GM19035 (cell line): Measurements from ENCODE around the gene CAMTA2.

Experiments
- ATAC-seq: cut with Tn5 transposase; IDR thresholded peaks from one replicate; pipeline ENCODE4 v1.9.1; 2021; ENCODE audit not compliant: unreplicated experiment

The CAMTA2 gene

DNA sequence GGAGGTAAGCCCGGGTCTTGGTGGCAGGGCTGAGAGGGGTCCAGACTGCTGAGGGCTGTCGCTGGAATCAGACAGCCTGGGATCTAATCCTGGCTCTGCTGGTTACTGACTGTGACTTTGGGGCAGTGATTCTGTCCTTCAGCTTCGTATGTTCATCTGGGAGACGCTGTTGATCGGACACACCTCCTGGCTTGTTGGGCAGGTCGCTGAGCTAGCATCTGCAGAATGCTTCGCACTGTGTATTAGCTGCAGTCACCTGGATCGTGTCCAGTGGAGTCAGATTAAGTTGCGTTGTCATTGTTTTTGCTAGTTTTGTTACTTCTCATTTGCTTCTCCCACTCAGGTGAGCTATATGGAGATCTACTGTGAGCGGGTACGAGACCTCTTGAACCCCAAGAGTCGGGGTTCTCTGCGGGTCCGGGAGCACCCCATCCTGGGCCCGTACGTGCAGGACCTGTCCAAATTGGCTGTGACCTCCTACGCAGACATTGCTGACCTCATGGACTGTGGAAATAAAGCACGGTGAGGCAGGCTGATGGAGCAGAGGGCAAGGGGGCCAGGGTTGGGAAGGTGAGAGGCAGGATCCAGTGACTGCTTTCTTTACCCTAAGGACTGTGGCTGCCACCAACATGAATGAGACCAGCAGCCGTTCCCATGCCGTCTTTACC is 14.8 kb upstream of the CAMTA2 start:
- ATAC-seq, result no peak

DNA sequence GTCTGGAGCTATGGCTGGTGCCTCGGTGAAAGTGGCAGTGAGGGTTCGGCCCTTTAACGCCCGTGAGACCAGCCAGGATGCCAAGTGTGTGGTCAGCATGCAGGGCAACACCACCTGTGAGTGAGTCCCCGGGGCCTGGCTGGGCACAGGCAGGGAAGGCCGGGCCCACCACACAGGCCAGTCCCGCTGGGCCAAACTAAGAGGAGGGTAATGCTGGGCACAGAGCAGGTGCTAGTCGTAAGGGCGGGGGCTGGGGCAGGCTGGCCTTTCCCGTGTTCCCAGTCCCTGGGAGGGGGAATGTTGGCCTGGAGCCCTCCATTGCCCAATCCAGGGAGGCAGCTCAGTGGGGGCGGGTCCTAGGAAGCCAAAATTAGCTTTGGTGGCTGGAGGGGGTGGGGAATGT is 12.8 kb upstream of the CAMTA2 start:
- ATAC-seq, result no peak

DNA sequence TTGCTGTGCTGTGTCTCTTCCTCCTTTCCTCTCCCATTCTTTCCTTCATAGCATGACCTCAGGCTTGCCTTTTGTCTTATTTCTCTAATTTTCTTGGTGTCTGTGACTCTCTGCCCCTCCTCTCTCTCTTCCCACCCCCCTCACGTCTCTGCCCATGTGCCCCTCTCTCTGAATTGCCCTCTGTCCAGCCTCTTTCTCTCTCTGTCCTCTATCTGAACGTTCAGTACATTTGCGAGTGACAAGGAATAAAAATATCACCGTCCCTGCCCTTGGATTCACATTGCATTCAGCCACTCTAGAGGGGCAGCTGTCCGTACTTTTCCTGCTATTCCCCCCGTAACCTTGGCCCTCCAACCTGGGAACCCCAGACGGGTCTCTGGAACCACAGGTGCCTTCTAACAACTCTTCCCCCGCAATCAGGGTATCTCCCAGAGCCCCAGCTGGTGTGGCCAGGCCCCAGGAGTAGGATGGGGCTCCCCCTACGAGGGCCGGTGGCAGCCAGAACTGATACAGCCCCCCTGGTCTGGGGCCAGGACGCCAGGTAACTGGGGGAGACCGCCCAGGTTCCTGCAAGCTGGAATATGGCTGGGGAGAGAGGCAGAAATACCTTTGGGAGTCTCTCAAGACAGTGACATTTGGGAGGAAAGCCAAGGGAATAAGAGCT is 12.1 kb upstream of the CAMTA2 start:
- no peak for ATAC-seq

DNA sequence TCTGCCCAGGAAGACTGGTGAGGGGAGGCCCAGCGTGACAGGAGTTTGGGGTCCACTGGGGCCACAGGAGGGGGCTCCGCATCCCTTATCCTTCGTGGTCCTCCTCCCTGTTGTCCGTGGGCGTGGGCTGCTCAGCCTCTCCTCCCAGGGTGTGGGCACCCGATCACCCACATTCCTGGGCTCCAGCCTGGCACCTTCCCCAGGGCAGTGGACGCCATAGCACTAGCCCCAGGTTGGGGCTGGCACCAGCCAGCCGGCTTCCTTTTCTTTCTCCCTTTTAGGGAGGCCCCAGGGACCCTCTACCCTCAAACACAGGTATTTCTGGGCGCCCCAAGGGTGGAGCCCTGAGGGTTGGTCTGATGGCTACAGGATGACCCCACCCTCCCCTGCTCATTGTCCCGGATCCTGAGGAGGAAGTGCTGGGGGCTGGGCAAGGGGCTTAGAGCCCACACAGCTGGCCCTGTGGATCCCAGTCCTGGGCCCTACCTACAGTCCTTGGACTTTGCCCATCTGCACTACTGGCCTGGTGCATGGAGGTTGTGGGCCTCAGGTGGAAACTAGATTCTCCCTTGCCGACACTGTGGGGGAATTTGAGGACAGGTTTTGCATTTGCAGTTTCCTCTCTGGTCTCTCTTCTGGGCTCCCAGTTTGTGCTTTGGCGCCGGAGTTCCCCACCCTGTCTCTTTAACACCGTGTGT is 11.4 kb upstream of the CAMTA2 start:
- ATAC-seq, result no peak

DNA sequence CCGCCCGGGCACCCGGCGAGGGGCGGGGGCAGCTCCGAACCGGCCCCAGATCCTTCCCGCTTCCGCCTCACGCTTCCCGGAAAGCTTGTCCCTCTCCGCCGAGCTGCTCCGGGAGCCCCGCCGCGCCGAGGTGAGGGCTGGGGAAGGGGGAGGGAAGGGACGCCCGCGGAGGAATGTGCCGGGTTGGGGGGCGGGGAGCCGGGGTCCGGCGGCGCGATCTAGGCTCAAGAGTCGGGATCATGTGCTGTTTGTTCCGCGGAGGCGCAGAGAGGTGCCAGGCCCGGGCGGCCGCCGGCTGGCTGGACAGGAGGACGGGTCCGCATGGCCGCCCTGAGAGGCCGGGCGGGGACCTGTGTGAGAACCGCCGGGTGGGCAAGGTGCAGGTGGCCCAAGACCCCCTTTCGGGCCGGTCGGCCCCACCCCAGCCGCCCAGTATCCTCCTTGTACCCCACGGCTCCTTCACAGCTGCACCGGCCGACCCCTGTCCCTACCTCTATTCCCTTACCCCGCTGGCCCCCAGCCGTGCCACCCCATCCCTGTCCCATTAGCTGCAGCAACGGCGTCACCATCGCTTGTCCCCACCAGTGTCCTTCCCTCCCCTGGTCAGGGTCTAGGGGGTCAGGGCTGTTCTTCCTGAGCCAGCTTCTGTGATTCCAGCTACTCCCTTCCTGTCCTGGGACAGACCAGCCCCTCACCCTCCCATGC is 10.7 kb upstream of the CAMTA2 start:
- ATAC-seq, result peak; percentile 16

DNA sequence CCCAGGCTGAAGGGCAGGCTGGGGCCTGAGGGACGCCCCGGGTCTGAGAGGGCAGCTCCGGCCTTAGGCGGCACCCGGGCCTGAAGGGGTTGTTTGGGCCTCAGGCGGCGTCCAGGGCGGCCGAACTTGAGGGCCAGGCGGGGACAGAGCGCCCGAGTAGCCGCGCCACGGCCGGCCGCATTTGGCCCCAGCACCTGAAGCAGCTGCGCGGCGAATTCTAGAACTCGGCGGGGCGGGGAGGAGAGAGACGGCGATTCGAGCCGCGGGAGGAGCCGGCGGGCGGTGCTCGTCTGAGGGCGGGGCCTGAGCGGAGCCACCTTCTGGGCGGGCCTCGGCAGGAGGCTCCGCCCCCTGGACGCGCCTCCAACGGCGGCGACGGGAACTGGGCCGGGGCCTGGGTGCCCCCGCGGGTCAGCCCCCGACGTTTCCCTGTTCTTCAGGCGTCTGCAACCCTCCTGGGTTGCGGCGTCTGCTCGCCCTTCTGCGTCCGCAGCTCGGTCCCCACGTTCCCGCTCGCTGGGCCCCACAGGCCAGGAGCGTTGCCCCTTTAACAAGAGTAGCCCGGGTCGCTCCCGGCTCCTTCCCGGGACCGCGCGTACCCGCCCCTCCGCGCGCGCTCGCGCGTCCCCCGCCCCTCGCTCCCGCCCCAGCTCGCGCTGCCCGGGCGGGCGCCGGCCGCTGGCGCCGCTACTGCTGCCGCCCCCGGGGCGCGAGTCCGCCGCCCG is 10.0 kb upstream of the CAMTA2 start, which contains the start of the genes INCA1 and KIF1C:
INCA1 (minus strand) TSS at position 221 of the 725 bp plus-strand sequence. CDS start 3,085 bp downstream, outside the sequence.
KIF1C (plus strand) TSS at position 649 of the 725 bp plus-strand sequence. CDS start 2,297 bp downstream, outside the sequence.
- peak; percentile 77 for ATAC-seq

DNA sequence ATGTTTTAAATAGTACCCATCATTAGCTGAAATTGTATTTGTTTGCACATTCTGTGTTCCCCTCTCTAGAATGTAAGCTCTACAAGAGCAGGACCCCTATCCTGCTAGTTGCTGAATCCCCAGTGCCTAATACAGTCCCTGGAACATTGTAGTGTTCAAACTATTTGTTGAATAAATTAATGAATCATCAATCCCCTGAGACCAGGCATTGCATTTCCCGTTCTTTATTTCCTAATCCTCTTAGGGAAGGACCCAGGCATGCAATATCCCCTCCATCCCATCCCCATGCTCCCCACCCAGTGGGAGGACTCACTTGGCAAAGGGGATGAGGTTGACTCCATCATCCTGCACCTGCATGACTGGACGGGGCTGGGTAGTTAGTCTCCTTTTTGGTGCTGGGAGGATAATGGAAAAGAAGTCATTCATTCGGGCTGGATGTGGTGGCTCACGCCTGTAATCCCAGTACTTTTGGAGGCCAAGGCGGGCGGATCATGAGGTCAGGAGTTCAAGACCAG is 6.7 kb upstream of the CAMTA2 start:
- ATAC-seq, result no peak

- peak; percentile 3 for ATAC-seq
Observed at GRCh38 chr17:4987767-4988567, 492 bp upstream of the CAMTA2 start.

- no peak for ATAC-seq
Observed at GRCh38 chr17:4986403-4986802, 1.1 kb downstream of the CAMTA2 start.

GRCh38 chr17:4982305-4982704 is 5.2 kb downstream of the CAMTA2 start:
- ATAC-seq, result no peak

DNA sequence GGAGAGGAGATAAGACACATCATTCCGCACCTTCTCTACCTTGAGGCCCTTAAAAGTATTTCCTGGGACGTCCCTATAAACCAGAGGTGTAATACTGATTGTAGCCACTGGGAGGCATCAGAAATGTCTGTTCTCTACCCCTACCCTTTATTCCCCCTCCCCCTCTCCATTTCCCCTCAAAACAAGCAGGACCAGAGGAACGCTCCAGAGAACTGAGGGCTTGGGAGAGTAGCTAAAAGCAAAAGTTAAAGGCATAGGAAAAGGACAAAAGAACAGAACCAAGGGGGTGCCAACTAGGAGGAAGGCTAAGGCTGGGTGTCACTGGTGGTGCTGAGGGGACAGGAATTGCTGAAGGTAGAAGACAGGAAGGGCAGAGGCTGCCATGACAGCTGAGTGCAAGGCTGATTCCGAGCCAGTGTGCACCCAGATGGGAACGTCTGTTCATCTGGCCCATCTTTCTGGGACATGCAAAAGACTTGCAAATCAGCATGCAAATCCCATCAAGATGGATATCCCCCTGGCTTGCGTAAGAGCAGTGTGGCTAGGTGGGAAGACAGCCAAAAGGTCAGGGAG is 6.7 kb downstream of the CAMTA2 start:
- ATAC-seq, result no peak

- ATAC-seq, result no peak
Observed at GRCh38 chr17:4978726-4979125, 8.7 kb downstream of the CAMTA2 start.

- ATAC-seq, result no peak
Observed at GRCh38 chr17:4974115-4974670, 13.3 kb downstream of the CAMTA2 start.

- no peak for ATAC-seq
Observed at GRCh38 chr17:4973256-4974114, 14.0 kb downstream of the CAMTA2 start.

GRCh38 chr17:4972752-4973151 is 14.7 kb downstream of the CAMTA2 start:
- ATAC-seq, result no peak

DNA sequence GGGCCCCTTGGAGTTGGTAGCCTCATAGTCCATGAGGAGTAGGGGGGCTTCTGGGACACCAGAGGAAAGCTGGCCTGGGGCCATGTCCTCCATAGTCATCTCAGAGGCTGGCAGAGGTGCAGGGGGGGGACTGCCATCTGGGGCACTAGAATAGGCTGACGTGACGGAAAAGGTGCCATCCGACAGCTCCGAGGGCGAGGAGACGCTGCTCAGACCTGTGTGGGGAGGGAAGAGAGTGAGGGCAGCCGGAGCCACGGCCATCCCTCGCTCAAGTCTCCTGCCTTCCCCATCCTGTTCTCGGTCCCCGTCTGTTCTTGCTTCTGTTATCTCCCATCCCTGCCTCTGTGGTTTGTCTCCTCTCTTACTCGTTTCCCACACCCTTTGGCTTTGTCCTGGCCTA is 15.2 kb downstream of the CAMTA2 start:
- ATAC-seq, result no peak

DNA sequence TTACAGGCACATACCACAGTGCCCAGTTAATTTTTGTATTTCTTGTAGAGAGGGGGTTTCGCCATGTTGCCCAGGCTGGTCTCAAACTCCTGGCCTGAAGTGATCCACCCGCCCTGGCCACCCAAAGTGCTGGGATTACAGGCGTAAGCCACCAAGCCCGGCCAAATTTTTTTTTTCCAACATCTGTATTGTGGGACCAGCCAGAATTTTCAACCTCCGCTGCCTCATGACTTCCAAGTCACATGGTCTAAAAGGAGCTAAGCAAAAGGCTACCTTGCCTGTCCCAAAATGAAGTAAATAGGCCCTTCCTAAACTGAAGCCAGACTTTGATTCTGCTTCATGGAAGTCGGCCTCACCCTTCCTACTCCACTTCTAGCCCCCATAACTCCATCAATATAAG is 15.6 kb downstream of the CAMTA2 start:
- no peak for ATAC-seq

DNA sequence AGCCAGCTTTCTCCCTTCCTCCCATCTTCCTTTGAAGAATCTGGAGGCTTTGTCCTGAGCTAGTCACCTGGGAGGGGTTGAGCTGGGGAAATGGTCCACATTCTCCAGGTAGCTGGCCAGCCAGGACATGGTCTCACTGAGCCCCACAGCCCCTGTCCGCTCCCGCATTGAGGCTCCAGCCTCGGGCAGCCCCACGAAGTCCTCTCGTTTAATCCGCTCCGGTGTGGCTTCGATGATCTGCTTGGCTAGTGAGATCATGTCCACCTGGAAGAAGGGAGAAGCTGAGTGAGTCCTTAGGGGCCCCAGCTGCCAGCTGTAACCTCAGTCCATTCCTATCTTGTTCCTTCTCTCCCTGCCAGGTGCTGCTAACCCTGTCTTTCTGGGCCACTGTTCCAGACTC is 17.2 kb downstream of the CAMTA2 start:
- ATAC-seq, result no peak
